Endothelial cell (in vitro differentiated cells): Measurements from ENCODE around the gene SMTNL2. TPM values are rescaled to one million over a fixed set of nuclear protein-coding genes. Genes with fewer than 3 reads are reported as not detected.

Source experiments
- DNase-seq: peaks from one replicate; pipeline ENCODE4 v3.0.0; 2021; ENCODE audit warnings: low spot score
- H3K27ac Mint-ChIP-seq: one replicate; pipeline ENCODE4 v1.8.0; 2021; ENCODE audit warnings: mixed read lengths, inconsistent platforms; ENCODE audit not compliant: unreplicated experiment
- H3K27me3 Mint-ChIP-seq: one replicate; pipeline ENCODE4 v1.8.0; 2021; ENCODE audit warnings: mild to moderate bottlenecking, moderate library complexity, mixed read lengths, inconsistent platforms; ENCODE audit not compliant: unreplicated experiment
- H3K36me3 Mint-ChIP-seq: one replicate; pipeline ENCODE4 v1.8.0; 2021; ENCODE audit warnings: mild to moderate bottlenecking, low read depth, mixed read lengths, inconsistent platforms; ENCODE audit not compliant: unreplicated experiment
- H3K4me1 Mint-ChIP-seq: one replicate; pipeline ENCODE4 v1.8.0; 2021; ENCODE audit warnings: mild to moderate bottlenecking, mixed read lengths, inconsistent platforms; ENCODE audit not compliant: unreplicated experiment
- H3K4me3 Mint-ChIP-seq: one replicate; pipeline ENCODE4 v1.8.0; 2021; ENCODE audit warnings: mild to moderate bottlenecking, mixed read lengths, inconsistent platforms; ENCODE audit not compliant: unreplicated experiment
- H3K9me3 Mint-ChIP-seq: one replicate; pipeline ENCODE4 v1.8.0; 2021; ENCODE audit warnings: mixed read lengths, inconsistent platforms; ENCODE audit not compliant: unreplicated experiment
- total RNA-seq: library from RNA; stranded (reverse); fragmentation: NEBNext Ultra II Directional; extraction: Animal tissue kit (Norgen Biotek cat#: 25700); gene quantifications from one replicate; pipeline ENCODE4 v1.2.1, GENCODE V29; 2021; ENCODE audit not compliant: unreplicated experiment
- TF ChIP-seq, protein P1 (sequence below): fragments of 200-600 bp; sonication (generic); IDR thresholded peaks from one replicate; pipeline ENCODE4 v1.5.0; 2021; ENCODE audit warnings: antibody characterized with exemption; ENCODE audit not compliant: unreplicated experiment

SMTNL2 gene
- total RNA-seq, 1 donor from 2014 or later, result 0.59 TPM

DNA sequence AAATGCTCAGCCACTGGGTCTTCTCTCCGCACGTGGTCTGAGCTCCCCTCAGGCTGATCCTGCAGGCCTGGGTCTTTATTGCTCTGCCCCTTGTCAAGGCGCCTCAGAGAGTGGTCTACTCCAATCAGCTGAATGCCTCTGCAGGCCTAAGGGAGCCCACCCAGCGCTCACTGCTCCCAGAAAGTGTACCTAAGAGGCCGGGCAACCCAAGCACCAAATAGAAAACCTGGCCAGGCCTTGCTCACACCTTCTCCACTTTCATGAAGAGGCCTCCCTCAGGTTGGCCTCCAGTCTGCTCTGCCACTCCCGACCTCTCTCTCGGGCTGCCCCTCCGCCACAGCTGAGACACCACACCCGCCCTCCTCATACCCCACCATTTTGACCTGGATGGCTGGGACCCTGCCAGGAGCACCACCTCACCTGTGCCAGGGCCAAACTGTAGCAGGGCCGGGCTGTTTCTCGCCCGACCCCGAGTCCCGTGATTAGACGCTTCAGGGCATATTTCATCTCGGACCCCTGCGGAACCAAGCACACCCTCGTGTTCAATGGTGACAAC, 29.8 kb upstream of the SMTNL2 start:
- TF ChIP-seq, protein P1, sequence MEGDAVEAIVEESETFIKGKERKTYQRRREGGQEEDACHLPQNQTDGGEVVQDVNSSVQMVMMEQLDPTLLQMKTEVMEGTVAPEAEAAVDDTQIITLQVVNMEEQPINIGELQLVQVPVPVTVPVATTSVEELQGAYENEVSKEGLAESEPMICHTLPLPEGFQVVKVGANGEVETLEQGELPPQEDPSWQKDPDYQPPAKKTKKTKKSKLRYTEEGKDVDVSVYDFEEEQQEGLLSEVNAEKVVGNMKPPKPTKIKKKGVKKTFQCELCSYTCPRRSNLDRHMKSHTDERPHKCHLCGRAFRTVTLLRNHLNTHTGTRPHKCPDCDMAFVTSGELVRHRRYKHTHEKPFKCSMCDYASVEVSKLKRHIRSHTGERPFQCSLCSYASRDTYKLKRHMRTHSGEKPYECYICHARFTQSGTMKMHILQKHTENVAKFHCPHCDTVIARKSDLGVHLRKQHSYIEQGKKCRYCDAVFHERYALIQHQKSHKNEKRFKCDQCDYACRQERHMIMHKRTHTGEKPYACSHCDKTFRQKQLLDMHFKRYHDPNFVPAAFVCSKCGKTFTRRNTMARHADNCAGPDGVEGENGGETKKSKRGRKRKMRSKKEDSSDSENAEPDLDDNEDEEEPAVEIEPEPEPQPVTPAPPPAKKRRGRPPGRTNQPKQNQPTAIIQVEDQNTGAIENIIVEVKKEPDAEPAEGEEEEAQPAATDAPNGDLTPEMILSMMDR, result no peak
- H3K36me3 Mint-ChIP-seq, result peaks cover 4% of the 10 kb centered on the region
- H3K4me1 Mint-ChIP-seq, result peaks cover 28% of the 10 kb centered on the region
- no peaks in the 10 kb centered on the region for H3K9me3 Mint-ChIP-seq
- H3K27ac Mint-ChIP-seq, result no peak overlapping the region
- H3K4me3 Mint-ChIP-seq, result peak overlapping the region; percentile 89
- H3K27me3 Mint-ChIP-seq, result peaks cover 10% of the 10 kb centered on the region
- DNase-seq, result peak; percentile 11

DNA sequence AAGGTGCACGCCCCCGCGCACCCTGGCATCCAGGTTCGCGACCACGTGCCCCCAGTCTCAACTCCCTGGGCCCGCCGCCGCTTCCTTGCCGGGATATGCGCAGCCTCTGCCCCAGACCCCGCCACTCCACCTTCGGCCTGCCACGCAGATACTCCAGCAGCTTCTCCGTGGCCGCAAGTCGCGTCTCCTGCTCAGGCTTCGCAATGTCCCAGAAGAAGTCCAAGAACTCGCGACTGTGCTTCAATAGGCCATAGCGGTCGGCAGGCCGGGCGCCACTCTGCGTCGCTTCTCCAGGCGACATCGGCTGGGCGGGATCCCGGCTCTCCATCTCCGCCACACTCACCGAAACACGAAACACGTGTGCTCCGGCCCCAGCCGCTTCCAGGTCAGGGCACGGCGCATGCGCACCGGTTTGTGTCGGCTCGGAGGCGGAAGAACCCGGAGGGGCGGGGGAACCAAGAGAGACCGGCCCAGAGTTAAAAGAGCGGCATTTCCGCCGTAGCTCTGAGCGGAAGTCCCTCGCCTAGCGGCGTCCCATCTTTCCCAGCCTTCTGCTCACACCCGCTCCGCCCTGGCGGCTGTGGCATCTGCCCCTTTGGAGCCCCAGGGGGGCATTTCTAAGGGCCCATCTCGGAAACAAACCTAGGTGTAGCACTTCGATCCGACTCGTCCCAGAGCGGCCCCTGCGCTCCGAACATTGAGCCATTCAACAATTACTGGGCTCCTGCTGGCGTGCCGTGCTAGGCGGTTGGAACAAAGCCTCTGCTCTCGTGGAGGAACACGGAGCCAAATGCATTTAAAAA, 29.1 kb upstream of the SMTNL2 start, which contains the start of gene MYBBP1A:
MYBBP1A (minus strand) TSS at position 388 of the 803 bp plus-strand sequence; CDS start at position 328, 60 bp downstream.
- Mint-ChIP-seq H3K27me3 (peaks cover 10% of the 10 kb centered on the region), H3K36me3 (peaks cover 4% of the 10 kb centered on the region), H3K4me1 (peaks cover 28% of the 10 kb centered on the region), H3K9me3 (no peaks in the 10 kb centered on the region), H3K4me3 (peak within 1 kb of the TSS; percentile 89), H3K27ac (peak within 1 kb of the TSS; percentile 85)
- TF ChIP-seq, protein P1, result peak; percentile 77
- DNase-seq, result peak; percentile 96

DNA sequence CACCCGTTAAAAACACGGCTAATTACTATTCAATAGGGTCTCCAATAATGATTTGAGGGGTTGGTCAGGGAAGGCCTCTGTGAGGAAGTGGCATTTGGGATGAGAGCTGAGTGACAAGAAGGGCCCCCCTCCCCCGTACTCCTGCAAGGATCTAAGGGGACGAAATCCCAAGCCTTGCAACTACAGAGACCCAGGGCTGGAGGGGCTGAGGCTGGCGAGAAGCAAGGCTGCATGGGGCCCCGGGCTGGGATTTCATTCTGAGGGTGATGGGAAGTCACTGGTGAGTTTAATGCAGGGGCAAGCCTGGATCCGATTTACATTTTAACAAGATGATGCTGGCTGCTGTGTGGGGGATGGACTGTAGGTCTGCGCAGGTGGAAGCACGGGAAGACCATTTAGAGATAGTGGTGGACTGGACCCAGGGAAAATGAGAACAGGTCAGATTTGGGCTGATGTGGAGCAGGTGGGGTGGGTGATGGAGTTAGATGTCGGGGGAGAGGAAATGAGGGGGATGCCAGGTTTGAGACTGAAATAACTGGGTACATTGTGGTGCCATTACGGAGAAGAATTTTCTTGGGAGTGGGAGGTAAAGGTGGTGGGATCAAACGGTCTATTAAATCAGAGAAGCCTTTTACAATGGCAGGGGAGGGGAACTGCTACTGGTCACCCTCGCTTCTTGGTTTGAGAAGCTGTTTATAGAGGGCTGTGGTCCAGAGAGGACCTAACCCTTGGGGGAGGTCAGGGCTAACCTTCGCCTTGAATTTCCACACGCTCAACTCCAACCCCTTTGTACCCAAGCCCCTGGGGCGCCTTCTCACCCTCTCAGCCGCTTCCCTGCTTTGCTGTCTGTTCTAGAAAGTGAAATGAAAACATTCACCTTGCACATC, 28.2 kb upstream of the SMTNL2 start:
- H3K4me1 Mint-ChIP-seq, result peaks cover 26% of the 10 kb centered on the region
- peaks cover under 1% of the 10 kb centered on the region for H3K36me3 Mint-ChIP-seq
- H3K27ac Mint-ChIP-seq, result peak overlapping the region; percentile 85
- H3K27me3 Mint-ChIP-seq, result peaks cover 10% of the 10 kb centered on the region
- TF ChIP-seq, protein P1, result no peak
- DNase-seq, result peak; percentile 8
- H3K4me3 Mint-ChIP-seq, result peak overlapping the region; percentile 89
- no peaks in the 10 kb centered on the region for H3K9me3 Mint-ChIP-seq

DNA sequence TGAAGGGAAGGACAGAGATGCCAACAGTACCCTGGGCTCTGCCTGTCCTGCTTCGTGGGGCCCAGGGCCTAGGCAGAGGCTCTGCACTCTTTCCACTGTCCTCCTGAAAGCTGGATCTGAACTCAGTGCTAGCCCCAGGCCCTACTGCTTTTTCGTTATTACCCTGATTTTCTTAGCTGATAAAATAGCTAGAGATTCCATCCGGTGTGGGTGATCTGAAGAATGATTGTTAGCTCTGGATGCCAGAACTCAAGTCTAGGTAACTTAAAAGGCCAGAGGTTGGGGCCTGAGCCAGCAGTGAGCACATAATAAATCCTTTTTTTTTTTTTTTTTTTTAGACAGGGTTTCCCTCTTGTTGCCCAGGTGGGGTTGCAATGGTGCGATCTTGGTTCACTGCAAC, 27.3 kb upstream of the SMTNL2 start:
- no peak overlapping the region for H3K4me3 Mint-ChIP-seq
- no peaks in the 10 kb centered on the region for H3K9me3 Mint-ChIP-seq
- H3K36me3 Mint-ChIP-seq, result no peaks in the 10 kb centered on the region
- TF ChIP-seq, protein P1, result no peak
- DNase-seq, result no peak
- H3K4me1 Mint-ChIP-seq, result peaks cover 25% of the 10 kb centered on the region
- H3K27ac Mint-ChIP-seq, result no peak overlapping the region
- peaks cover 11% of the 10 kb centered on the region for H3K27me3 Mint-ChIP-seq
